ENCODE results near the gene ETHE1.

DNA sequence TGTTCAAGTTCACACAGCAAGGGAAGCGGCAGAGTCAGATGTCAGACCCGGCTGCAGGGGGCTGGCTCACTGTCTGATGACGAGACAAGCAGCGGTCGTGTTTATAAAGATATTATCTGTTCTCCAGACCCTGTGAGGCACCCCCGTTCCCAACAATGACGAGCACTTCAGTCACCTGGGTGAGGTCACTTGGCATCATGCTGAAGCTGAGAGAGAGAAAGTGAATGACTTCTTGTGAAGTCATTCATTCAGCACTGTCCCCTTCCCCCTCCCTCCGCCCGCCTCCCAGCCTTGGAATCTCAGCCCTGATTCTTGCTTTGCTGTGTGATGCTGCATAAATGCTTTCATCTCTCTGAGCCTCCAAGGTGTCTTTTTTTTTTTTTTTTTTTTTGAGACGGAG, 56.7 kb downstream of the ETHE1 start:
- TF ChIP-seq BACH2 (CRISPR knock-in tag; IDR thresholded peaks at IDR 0.05; ENCODE audit: borderline replicate concordance) (no peak), ISL1 (CRISPR knock-in tag; IDR thresholded peaks at IDR 0.05) (no peak)

Measured in SK-N-SH treated with all-trans-retinoic acid at 6 μM for 48 hours (cell line).